DMS79 treated with DMSO at 0.1 percent for 48 hours (cell line): ENCODE data around the gene ABHD6.
"Not testable (repeated sequence)": the region's sequence is repeated elsewhere in the genome, so short reads cannot be mapped to it uniquely, and the experiment has no call there.

ENCODE experiments used
- DNase-seq: peaks from one replicate; lab custom pipeline; 2025; lab: John Stamatoyannopoulos, UW

The ABHD6 gene

GRCh38 chr3:58274027-58274614, 36.5 kb downstream of the ABHD6 start:
- no peak for DNase-seq

GRCh38 chr3:58281069-58281468, 43.5 kb downstream of the ABHD6 start:
- no peak for DNase-seq

- DNase-seq: no peak
These were observed 47.7 kb downstream of the ABHD6 start for GRCh38 chr3:58285334-58285733.

GRCh38 chr3:58287354-58287753, 49.8 kb downstream of the ABHD6 start:
- no peak for DNase-seq

- no peak for DNase-seq
These were observed 50.6 kb downstream of the ABHD6 start for GRCh38 chr3:58288011-58288728.

GRCh38 chr3:58288964-58289613, 51.5 kb downstream of the ABHD6 start:
- DNase-seq: not testable (repeated sequence)

GRCh38 chr3:58290446-58290845, 52.9 kb downstream of the ABHD6 start:
- DNase-seq: not testable (repeated sequence)

- DNase-seq: no peak
These were observed 54.2 kb downstream of the ABHD6 start for GRCh38 chr3:58291671-58292338.

- DNase-seq: no peak
These were observed 55.3 kb downstream of the ABHD6 start for GRCh38 chr3:58292866-58293265.

GRCh38 chr3:58293516-58293915, 55.9 kb downstream of the ABHD6 start:
- DNase-seq: no peak

GRCh38 chr3:58296269-58296668, 58.7 kb downstream of the ABHD6 start:
- no peak for DNase-seq

GRCh38 chr3:58296843-58297242, 59.3 kb downstream of the ABHD6 start:
- DNase-seq: no peak

- DNase-seq: no peak
These were observed 60.6 kb downstream of the ABHD6 start for GRCh38 chr3:58298190-58298589.

- DNase-seq: no peak
These were observed 61.5 kb downstream of the ABHD6 start for GRCh38 chr3:58299075-58299474.

GRCh38 chr3:58299839-58300516, 62.4 kb downstream of the ABHD6 start:
- no peak for DNase-seq

GRCh38 chr3:58305882-58306711, 68.5 kb downstream of the ABHD6 start, which contains the start of the genes HTD2 and RPP14:
Gene HTD2 (plus strand): TSS chr3:58306520. CDS start chr3:58317614, 11,094 bp downstream.
Gene RPP14 (plus strand): TSS chr3:58306245. CDS start chr3:58310330, 4,085 bp downstream.
- DNase-seq: peak; percentile 58

- no peak for DNase-seq
These were observed 70.1 kb downstream of the ABHD6 start for GRCh38 chr3:58307639-58308215.

GRCh38 chr3:58308728-58309127, 71.1 kb downstream of the ABHD6 start:
- no peak for DNase-seq

GRCh38 chr3:58317811-58318210, 80.2 kb downstream of the ABHD6 start:
- DNase-seq: no peak

- DNase-seq: no peak
These were observed 84.2 kb downstream of the ABHD6 start for GRCh38 chr3:58321791-58322190.

GRCh38 chr3:58322793-58323192, 85.2 kb downstream of the ABHD6 start:
- DNase-seq: no peak
